C4-2B (cell line): ENCODE measurements around the gene KCNQ4.

Experiments used
- ZFX ChIP-seq: fragments of 450-650 bp; IDR thresholded peaks from 2 replicates; pipeline ENCODE4 v1.6.1; 2017
- TF ChIP-seq, protein P1 (sequence below): fragments of 450-650 bp; conservative IDR thresholded peaks from 2 replicates; pipeline ENCODE4 v1.5.1; 2017; ENCODE audit warnings: mild to moderate bottlenecking

DNA sequence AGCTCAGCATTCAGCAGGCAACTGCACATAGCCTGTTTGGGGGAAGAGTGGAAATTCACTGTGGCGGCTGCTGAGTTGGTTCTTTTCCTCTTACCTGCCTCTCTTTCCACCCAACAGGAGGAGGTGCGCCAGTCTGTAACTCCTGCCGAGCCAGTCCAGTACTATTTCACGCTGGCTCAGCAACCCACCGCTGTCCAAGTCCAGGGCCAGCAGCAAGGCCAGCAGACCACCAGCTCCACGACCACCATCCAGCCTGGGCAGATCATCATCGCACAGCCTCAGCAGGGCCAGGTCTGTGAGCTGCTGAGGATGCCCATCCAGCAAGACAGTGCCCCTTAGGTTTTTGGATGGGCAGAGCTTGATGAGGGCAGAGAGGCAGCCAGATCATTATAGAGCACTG, 25.6 kb upstream of the KCNQ4 start:
- TF ChIP-seq, protein P1, sequence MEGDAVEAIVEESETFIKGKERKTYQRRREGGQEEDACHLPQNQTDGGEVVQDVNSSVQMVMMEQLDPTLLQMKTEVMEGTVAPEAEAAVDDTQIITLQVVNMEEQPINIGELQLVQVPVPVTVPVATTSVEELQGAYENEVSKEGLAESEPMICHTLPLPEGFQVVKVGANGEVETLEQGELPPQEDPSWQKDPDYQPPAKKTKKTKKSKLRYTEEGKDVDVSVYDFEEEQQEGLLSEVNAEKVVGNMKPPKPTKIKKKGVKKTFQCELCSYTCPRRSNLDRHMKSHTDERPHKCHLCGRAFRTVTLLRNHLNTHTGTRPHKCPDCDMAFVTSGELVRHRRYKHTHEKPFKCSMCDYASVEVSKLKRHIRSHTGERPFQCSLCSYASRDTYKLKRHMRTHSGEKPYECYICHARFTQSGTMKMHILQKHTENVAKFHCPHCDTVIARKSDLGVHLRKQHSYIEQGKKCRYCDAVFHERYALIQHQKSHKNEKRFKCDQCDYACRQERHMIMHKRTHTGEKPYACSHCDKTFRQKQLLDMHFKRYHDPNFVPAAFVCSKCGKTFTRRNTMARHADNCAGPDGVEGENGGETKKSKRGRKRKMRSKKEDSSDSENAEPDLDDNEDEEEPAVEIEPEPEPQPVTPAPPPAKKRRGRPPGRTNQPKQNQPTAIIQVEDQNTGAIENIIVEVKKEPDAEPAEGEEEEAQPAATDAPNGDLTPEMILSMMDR = no peak
- TF ChIP-seq ZFX = no peak
